Measurements from ENCODE around the gene DOCK2.

DOCK2 gene

DNA sequence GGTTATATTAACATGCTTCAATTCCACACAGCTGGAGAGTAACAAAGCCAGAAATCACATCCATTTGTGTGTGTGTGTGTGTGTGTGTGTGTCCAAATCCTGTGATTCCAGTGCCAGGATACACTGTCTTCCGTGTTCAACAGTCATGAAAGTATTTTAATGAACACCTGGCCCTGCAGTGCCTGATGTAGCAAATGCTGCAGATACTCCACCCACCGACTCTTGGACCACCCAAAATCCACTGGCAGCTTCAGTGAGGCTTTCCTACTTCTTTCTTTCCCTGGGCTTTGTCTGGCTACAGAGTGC, 356.4 kb downstream of the DOCK2 start:
- Histone ChIP-seq H2AFZ (ENCODE audit: low read depth) (no peak overlapping the region), H3K9ac (no peak overlapping the region), H3K4me1 (ENCODE audit: low read depth, poor library complexity, severe bottlenecking) (no peaks in the 10 kb centered on the region), H3K27me3 (ENCODE audit: insufficient read depth, low read depth) (no peaks in the 10 kb centered on the region), H3K36me3 (ENCODE audit: insufficient read depth) (no peaks in the 10 kb centered on the region), H3K27ac (no peak overlapping the region), H3K79me2 (ENCODE audit: insufficient read depth, low read depth) (no peaks in the 10 kb centered on the region), H3K4me2 (no peak overlapping the region), H3K4me3 (IDR thresholded peaks at IDR 0.05; ENCODE audit: insufficient read depth, low read depth, low read length) (no peak overlapping the region), H4K20me1 (ENCODE audit: insufficient read depth) (no peaks in the 10 kb centered on the region)
- TF ChIP-seq, protein P1, sequence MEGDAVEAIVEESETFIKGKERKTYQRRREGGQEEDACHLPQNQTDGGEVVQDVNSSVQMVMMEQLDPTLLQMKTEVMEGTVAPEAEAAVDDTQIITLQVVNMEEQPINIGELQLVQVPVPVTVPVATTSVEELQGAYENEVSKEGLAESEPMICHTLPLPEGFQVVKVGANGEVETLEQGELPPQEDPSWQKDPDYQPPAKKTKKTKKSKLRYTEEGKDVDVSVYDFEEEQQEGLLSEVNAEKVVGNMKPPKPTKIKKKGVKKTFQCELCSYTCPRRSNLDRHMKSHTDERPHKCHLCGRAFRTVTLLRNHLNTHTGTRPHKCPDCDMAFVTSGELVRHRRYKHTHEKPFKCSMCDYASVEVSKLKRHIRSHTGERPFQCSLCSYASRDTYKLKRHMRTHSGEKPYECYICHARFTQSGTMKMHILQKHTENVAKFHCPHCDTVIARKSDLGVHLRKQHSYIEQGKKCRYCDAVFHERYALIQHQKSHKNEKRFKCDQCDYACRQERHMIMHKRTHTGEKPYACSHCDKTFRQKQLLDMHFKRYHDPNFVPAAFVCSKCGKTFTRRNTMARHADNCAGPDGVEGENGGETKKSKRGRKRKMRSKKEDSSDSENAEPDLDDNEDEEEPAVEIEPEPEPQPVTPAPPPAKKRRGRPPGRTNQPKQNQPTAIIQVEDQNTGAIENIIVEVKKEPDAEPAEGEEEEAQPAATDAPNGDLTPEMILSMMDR (conservative IDR thresholded peaks at IDR 0.05; ENCODE audit: low read depth, low read length) = no peak

DNA sequence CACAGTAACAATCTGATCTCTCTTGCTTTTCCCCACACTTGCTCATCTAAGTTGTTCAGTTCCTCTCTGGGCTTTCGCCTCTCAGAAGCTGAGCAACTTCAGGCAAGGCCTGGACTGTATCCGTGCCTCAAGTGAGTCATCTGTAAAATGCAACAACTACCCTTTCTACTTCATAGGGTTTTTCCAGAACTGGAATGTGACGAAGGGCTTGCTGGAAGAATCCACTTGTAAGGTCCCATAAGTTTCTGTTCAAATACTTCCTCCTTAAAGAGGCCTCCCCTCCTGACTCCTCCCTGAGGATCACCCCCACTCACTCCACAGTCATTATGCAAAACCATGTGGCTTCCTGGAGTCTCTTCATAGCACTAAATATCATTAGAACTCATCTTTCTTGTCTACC, 360.7 kb downstream of the DOCK2 start:
- no peak overlapping the region for H3K9ac ChIP-seq
- no peaks in the 10 kb centered on the region for H4K20me1 ChIP-seq (ENCODE audit: insufficient read depth)
- TF ChIP-seq, protein P1 (conservative IDR thresholded peaks at IDR 0.05; ENCODE audit: low read depth, low read length) = no peak
- no peaks in the 10 kb centered on the region for H3K79me2 ChIP-seq (ENCODE audit: insufficient read depth, low read depth)
- no peaks in the 10 kb centered on the region for H3K4me1 ChIP-seq (ENCODE audit: low read depth, poor library complexity, severe bottlenecking)
- H3K4me3 ChIP-seq (IDR thresholded peaks at IDR 0.05; ENCODE audit: insufficient read depth, low read depth, low read length) = no peak overlapping the region
- H3K27ac ChIP-seq = no peak overlapping the region
- no peaks in the 10 kb centered on the region for H3K36me3 ChIP-seq (ENCODE audit: insufficient read depth)
- no peak overlapping the region for H3K4me2 ChIP-seq
- H3K27me3 ChIP-seq (ENCODE audit: insufficient read depth, low read depth) = no peaks in the 10 kb centered on the region
- no peak overlapping the region for H2AFZ ChIP-seq (ENCODE audit: low read depth)

DNA sequence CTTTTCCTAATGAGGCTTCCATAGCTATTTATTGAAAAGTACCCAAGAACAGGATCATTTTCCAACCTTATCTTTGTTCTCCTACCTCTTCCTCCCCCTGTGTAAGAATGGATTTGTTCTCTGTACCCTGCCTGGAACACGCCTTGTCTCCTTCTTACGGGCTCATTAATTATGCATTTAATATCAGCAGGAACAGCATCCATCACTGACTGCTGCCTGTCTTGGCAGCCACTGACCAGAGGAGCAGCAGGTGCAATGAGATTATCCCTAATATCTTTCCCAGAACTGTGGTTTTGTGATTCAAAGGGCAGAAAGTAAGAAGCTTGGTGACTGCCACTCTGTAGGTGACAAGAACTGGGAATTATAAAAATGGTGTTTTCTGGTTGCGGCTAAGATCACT, 362.5 kb downstream of the DOCK2 start:
- H3K9ac ChIP-seq = no peak overlapping the region
- H3K27ac ChIP-seq = no peak overlapping the region
- H4K20me1 ChIP-seq (ENCODE audit: insufficient read depth) = no peaks in the 10 kb centered on the region
- H3K4me3 ChIP-seq (IDR thresholded peaks at IDR 0.05; ENCODE audit: insufficient read depth, low read depth, low read length) = no peak overlapping the region
- TF ChIP-seq, protein P1 (conservative IDR thresholded peaks at IDR 0.05; ENCODE audit: low read depth, low read length) = no peak
- H3K4me2 ChIP-seq = no peak overlapping the region
- no peaks in the 10 kb centered on the region for H3K27me3 ChIP-seq (ENCODE audit: insufficient read depth, low read depth)
- H2AFZ ChIP-seq (ENCODE audit: low read depth) = no peak overlapping the region
- H3K4me1 ChIP-seq (ENCODE audit: low read depth, poor library complexity, severe bottlenecking) = no peaks in the 10 kb centered on the region
- H3K79me2 ChIP-seq (ENCODE audit: insufficient read depth, low read depth) = no peaks in the 10 kb centered on the region
- no peaks in the 10 kb centered on the region for H3K36me3 ChIP-seq (ENCODE audit: insufficient read depth)

DNA sequence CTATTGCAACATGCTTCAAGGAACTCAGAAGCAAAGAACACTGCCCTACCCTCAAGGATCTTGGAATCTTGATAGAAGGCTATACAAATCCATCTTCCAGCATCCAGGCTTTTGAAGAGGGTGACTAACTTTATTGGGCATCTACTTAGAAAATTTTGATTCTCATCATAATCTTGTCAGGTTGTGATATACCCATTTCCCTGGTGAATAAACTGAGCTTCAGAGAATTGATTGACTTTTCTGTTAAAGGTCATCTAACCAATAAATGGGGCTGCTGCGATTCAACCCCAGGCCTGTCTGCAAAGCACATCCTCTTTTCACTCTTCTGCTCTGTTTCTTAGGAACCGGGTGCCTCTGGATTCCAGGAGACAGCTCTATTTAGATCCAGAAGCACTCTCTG, 363.1 kb downstream of the DOCK2 start:
- H3K36me3 ChIP-seq (ENCODE audit: insufficient read depth) = no peaks in the 10 kb centered on the region
- no peaks in the 10 kb centered on the region for H4K20me1 ChIP-seq (ENCODE audit: insufficient read depth)
- H3K27ac ChIP-seq = no peak overlapping the region
- TF ChIP-seq, protein P1 (conservative IDR thresholded peaks at IDR 0.05; ENCODE audit: low read depth, low read length) = no peak
- H3K79me2 ChIP-seq (ENCODE audit: insufficient read depth, low read depth) = no peaks in the 10 kb centered on the region
- no peak overlapping the region for H3K4me2 ChIP-seq
- H3K4me1 ChIP-seq (ENCODE audit: low read depth, poor library complexity, severe bottlenecking) = no peaks in the 10 kb centered on the region
- H3K9ac ChIP-seq = no peak overlapping the region
- no peak overlapping the region for H2AFZ ChIP-seq (ENCODE audit: low read depth)
- H3K4me3 ChIP-seq (IDR thresholded peaks at IDR 0.05; ENCODE audit: insufficient read depth, low read depth, low read length) = no peak overlapping the region
- H3K27me3 ChIP-seq (ENCODE audit: insufficient read depth, low read depth) = no peaks in the 10 kb centered on the region

DNA sequence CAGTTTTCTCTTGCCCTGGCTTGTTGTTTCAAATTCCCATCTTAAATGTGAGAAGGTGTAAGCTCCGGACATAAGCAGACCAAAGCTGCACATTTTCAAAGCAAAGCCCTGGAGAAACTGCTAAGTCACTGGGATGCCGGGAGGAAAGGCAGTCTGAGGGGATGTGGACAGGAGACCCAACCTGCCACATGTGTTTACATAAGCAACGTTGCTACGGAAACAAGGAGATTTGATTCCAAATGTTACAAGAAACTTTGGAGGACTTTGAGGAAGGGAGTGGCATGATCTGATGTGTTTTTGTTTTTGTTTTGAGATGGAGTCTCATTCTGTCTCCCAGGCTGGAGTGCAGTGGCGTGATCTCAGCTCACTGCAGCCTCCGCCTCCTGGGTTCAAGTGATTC, 368.9 kb downstream of the DOCK2 start:
- H3K4me2 ChIP-seq = no peak overlapping the region
- H3K27me3 ChIP-seq (ENCODE audit: insufficient read depth, low read depth) = no peaks in the 10 kb centered on the region
- H3K36me3 ChIP-seq (ENCODE audit: insufficient read depth) = no peaks in the 10 kb centered on the region
- no peak overlapping the region for H3K9ac ChIP-seq
- no peak overlapping the region for H3K27ac ChIP-seq
- H4K20me1 ChIP-seq (ENCODE audit: insufficient read depth) = no peaks in the 10 kb centered on the region
- H3K4me3 ChIP-seq (IDR thresholded peaks at IDR 0.05; ENCODE audit: insufficient read depth, low read depth, low read length) = no peak overlapping the region
- no peaks in the 10 kb centered on the region for H3K4me1 ChIP-seq (ENCODE audit: low read depth, poor library complexity, severe bottlenecking)
- H3K79me2 ChIP-seq (ENCODE audit: insufficient read depth, low read depth) = no peaks in the 10 kb centered on the region
- H2AFZ ChIP-seq (ENCODE audit: low read depth) = no peak overlapping the region
- TF ChIP-seq, protein P1 (conservative IDR thresholded peaks at IDR 0.05; ENCODE audit: low read depth, low read length) = no peak

Data from KMS-11 (cell line).